ENCODE measurements around the gene KIR2DL4.
"Not testable (repeated sequence)": the region's sequence is repeated elsewhere in the genome, so short reads cannot be mapped to it uniquely, and the experiment has no call there.

DNA sequence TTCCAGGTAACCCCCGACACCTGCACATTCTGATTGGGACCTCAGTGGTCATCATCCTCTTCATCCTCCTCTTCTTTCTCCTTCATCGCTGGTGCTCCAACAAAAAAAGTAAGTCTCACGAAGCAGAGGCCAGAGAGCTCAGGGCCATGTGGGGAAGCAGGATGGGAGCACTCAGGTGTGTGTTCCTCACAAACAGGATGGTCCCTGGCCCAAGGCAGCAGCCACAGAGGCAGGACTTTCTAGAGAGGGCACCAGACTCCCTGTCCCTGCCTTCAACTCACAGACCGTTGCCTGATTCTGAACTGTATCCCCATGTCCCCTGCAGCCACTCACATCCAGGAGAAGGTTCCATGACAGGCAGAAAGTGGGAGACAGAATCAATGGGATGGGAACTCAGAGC lies 20.5 kb upstream of the KIR2DL4 start:
- TF ChIP-seq, protein P1, sequence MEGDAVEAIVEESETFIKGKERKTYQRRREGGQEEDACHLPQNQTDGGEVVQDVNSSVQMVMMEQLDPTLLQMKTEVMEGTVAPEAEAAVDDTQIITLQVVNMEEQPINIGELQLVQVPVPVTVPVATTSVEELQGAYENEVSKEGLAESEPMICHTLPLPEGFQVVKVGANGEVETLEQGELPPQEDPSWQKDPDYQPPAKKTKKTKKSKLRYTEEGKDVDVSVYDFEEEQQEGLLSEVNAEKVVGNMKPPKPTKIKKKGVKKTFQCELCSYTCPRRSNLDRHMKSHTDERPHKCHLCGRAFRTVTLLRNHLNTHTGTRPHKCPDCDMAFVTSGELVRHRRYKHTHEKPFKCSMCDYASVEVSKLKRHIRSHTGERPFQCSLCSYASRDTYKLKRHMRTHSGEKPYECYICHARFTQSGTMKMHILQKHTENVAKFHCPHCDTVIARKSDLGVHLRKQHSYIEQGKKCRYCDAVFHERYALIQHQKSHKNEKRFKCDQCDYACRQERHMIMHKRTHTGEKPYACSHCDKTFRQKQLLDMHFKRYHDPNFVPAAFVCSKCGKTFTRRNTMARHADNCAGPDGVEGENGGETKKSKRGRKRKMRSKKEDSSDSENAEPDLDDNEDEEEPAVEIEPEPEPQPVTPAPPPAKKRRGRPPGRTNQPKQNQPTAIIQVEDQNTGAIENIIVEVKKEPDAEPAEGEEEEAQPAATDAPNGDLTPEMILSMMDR (IDR thresholded peaks at IDR 0.05; ENCODE audit: low read depth, low read length): not testable (repeated sequence)
- not testable (repeated sequence) for TF ChIP-seq EZH2phosphoT487 (IDR thresholded peaks at IDR 0.05; ENCODE audit: low read depth)

All from OCI-LY3 (cell line).